ENCODE results near the gene NCOR2. TPM values are rescaled to one million over a fixed set of nuclear protein-coding genes. Genes with fewer than 3 reads are reported as not detected.

NCOR2 gene
- total and polyA plus RNA-seq, 10 of the 15 experiments (the other 5 are each of a cell fraction or from before 2014, with no cell fraction given) = 0.43 to 179 (median 14.9) TPM

GRCh38 chr12:124616394-124617221 lies 49.2 kb upstream of the NCOR2 start:
- ATAC-seq (no peak), DNase-seq (ENCODE audit: low read depth, low spot score) (no peak), FAIRE-seq (no peak)
- TF ChIP-seq ATF7 (IDR thresholded peaks at IDR 0.05; ENCODE audit: low read depth) (no peak), MEF2A (IDR thresholded peaks at IDR 0.05; ENCODE audit: insufficient read depth, low read depth, low read length) (no peak), BMI1 (IDR thresholded peaks at IDR 0.05; ENCODE audit: borderline replicate concordance) (no peak), FOXM1 (IDR thresholded peaks at IDR 0.05; ENCODE audit: low read depth, low read length) (no peak), REST (IDR thresholded peaks at IDR 0.05; ENCODE audit: low read depth, low read length) (no peak), DPF2 (IDR thresholded peaks at IDR 0.05) (no peak), RAD21 (IDR thresholded peaks at IDR 0.05; ENCODE audit: insufficient read depth, low read depth, low read length) (no peak), TBL1XR1 (IDR thresholded peaks at IDR 0.05; ENCODE audit: low read depth, low read length) (no peak), EZH2 (IDR thresholded peaks at IDR 0.05; ENCODE audit: borderline replicate concordance, control insufficient read depth, low read depth, low read length) (no peak), POLR2AphosphoS2 (IDR thresholded peaks at IDR 0.05; ENCODE audit: low read depth, low read length) (no peak), MYC (IDR thresholded peaks at IDR 0.05; ENCODE audit: insufficient read depth, insufficient read length, insufficient replicate concordance, low read length, severe bottlenecking) (no peak), TARDBP (IDR thresholded peaks at IDR 0.05; ENCODE audit: borderline replicate concordance) (no peak), KAT2A (conservative IDR thresholded peaks at IDR 0.05; ENCODE audit: control insufficient read depth, low read depth, low read length) (no peak), HCFC1 (IDR thresholded peaks at IDR 0.05; ENCODE audit: low read length) (no peak)
- ChIA-PET RAD21 (ENCODE audit: unreplicated experiment) (no interaction called here), CTCF (no interaction called here), SMC1A (ENCODE audit: uncharacterized antibody, unreplicated experiment) (no interaction called here), POLR2A (interaction anchor here (0.6 kb wide), 1 partner anchor 26 kb away, joined by 9 read pairs; no protein-coding TSS in a partner anchor)
- Histone ChIP-seq H2AFZ (ENCODE audit: control insufficient read depth, low read depth, low read length) (no peak overlapping the region), H3K9me3 (replicated peaks; ENCODE audit: control insufficient read depth, insufficient read depth, low read length) (no peaks in the 10 kb centered on the region; the same call in 2 of the 3 replicates), H3K4me2 (ENCODE audit: control insufficient read depth, insufficient read depth) (no peak overlapping the region), H4K20me1 (ENCODE audit: control insufficient read depth, insufficient read depth) (no peaks in the 10 kb centered on the region), H3K4me3 (no peak overlapping the region), H3K4me1 (ENCODE audit: control insufficient read depth, insufficient read depth, low read length) (no peaks in the 10 kb centered on the region), H3K79me2 (ENCODE audit: control insufficient read depth, insufficient read depth, low read length) (no peaks in the 10 kb centered on the region), H3K27ac (ENCODE audit: control insufficient read depth, insufficient read depth) (no peak overlapping the region), H3K27me3 (replicated peaks in 1 of 2; ENCODE audit: control insufficient read depth in 2 of 2, insufficient read depth in 2 of 2, low read length in 1 of 2) (no peaks in the 10 kb centered on the region), H3K36me3 (ENCODE audit: control insufficient read depth in 2 of 2, insufficient read depth in 2 of 2, low read length in 1 of 2) (no peaks in the 10 kb centered on the region), H3K9ac (ENCODE audit: control insufficient read depth, insufficient read depth, low read length) (no peak overlapping the region)
- in situ Hi-C loops (cut with MboI) = no loop called here
- no TSS peak for BruUV-seq (replicated peaks)
- 38% methylated on average over 20 of the region's 20 CpGs for WGBS (ENCODE audit: insufficient coverage, insufficient replicate concordance, low lambda C conversion rate, missing lambda C conversion rate)
- intact Hi-C loops (cut with micrococcal nuclease; ENCODE audit: unreplicated experiment) = no loop called here
